GM18498 (cell line): ENCODE results near the gene TMEM8B.

ENCODE experiments used
- ATAC-seq: cut with Tn5 transposase; IDR thresholded peaks from one replicate; pipeline ENCODE4 v1.9.1; 2021; ENCODE audit warnings: mild to moderate bottlenecking, moderate library complexity; ENCODE audit not compliant: unreplicated experiment

Gene TMEM8B

GRCh38 chr9:35829084-35829763 is at the start of gene TMEM8B:
TSS of gene TMEM8B (plus strand) at chr9:35829228. CDS start at chr9:35829448, 220 bp downstream.
- peak; percentile 77 for ATAC-seq

GRCh38 chr9:35781066-35781465 is 48.0 kb upstream of the TMEM8B start:
- no peak for ATAC-seq

DNA sequence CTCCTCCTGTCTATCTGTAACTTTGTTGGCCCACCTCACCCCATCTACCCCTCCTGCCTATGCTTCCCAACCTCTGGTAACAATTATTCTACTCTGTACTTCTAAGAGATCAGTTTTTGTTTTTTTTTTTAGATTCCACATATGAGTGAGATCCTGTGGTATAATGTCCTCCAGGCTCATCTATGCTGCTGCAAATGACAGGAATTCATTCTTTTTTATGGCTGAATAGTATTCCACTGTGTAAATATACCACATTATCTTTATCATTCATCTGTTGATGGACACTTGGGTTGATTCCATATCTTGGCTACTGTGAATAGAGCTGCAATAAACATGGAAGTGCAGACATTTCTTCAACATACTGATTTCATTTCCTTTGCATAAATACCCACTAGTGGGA is 45.6 kb upstream of the TMEM8B start:
- no peak for ATAC-seq

GRCh38 chr9:35789541-35789940 is 39.5 kb upstream of the TMEM8B start:
- ATAC-seq, result no peak

GRCh38 chr9:35790025-35790384 is 39.0 kb upstream of the TMEM8B start:
- no peak for ATAC-seq

DNA sequence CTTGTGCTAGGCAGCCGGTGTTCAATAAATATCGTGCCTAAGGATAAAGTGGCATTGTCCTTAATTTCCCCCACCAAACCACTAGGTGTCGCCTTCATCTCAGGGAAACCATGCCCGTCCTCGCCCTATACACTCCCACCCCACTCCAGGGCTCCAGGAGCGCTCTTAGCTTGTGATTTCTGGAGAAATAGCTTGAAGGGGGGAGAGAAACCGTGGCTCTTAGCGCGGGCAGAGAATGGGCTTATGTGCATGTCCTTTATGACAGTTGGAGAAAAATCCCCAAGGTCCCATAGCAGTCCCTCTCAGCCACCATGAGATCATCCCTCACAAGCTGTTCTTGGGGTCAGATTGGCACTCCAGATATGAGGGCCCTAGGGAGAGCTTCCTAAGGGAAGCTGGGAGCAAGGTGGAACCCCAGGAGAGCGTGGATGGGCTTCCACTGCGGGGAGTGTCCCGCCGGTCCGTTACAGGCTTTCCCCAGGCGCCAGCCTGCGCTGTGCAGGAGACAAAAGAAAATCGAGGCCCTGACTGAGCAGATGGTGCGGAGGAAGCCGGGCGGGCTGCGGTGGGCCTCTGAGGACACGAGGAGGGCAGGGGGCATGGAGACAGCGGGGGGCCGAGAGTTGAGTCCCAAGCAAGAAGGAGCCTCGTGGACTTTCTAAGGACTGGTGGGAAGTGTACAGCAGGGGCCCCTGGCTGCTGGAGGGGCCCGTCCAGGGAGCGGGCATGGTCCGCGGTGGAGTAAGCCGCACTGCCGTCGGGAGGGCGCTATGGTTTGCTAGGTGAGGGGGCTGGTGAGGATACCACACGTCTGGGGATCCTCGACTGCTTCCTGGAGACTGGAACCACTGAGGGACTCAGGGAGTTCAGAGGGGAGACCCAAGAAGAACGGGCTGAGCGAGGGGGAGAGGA is 38.4 kb upstream of the TMEM8B start:
- ATAC-seq, result no peak

DNA sequence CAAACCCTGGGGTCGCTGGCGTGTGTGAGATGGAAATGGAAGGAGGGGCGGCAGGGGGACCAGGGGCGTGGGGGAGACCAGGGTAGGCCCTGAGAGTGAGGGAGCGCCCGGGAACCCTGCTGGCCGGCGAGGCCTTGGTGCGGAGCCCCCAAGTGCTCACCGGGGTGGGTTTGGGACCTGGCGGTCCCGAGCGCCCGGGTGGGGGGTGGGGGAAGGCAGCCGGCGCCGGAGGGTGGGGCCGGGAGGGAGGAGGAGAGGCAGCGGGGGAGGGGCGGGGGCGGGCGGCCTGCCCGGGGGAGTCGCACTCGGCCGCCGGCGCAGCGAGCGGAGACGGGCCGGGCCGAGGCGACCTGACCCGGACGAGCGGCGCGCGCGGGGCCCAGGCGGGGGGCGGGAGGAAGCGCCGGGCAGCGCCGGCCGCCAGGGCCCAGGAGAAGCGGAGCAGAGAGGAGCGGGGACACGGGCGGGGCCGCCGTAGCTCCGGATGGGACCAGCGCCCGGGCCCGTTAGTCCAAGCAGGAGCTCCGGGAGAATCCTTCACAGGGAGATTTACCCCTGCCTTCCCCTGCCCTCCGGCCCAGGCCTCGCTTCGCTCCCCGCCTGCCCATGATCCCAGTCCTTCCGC is 37.6 kb upstream of the TMEM8B start, which contains the start of gene NPR2:
Gene NPR2, plus strand, starts transcription at position 295 of the 625 bp plus-strand sequence. CDS start 818 bp downstream, outside the sequence.
- no peak for ATAC-seq

DNA sequence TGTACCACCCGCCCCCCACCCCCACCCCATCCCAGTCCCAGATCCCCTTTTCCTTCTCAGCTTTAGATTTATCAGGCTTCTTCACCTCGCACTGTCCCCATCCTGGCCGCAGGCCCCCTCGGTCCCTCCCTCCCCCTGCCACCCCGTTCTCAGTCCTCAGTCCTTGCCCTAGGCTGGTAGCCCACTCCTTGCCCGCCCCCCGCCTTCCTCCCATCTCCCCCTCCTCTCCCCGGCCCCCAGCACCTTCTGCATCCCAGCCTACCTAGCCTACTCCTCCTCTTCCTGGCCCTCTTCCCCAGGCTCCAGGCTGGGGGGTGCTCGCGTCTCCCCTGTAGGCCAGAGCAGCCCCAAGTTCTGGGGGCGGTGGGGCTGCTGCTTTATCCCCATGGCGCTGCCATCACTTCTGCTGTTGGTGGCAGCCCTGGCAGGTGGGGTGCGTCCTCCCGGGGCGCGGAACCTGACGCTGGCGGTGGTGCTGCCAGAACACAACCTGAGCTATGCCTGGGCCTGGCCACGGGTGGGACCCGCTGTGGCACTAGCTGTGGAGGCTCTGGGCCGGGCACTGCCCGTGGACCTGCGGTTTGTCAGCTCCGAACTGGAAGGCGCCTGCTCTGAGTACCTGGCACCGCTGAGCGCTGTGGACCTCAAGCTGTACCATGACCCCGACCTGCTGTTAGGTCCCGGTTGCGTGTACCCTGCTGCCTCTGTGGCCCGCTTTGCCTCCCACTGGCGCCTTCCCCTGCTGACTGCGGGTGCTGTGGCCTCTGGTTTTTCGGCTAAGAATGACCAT is 36.8 kb upstream of the TMEM8B start:
- no peak for ATAC-seq

DNA sequence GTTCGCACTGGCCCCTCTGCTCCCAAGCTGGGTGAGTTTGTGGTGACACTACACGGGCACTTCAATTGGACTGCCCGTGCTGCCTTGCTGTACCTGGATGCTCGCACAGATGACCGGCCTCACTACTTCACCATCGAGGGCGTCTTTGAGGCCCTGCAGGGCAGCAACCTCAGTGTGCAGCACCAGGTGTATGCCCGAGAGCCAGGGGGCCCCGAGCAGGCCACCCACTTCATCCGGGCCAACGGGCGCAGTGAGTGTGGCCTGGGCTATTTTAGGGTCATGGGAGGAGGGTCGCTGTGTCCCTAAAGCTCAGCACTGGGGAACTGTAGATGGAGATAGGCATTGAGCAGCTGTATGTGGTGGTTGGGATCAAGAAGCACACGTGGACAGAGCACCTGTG is 36.2 kb upstream of the TMEM8B start:
- no peak for ATAC-seq

GRCh38 chr9:35793461-35793860 is 35.6 kb upstream of the TMEM8B start:
- ATAC-seq, result no peak

GRCh38 chr9:35795695-35796094 is 33.3 kb upstream of the TMEM8B start:
- no peak for ATAC-seq

GRCh38 chr9:35797311-35798109 is 31.5 kb upstream of the TMEM8B start:
- no peak for ATAC-seq

DNA sequence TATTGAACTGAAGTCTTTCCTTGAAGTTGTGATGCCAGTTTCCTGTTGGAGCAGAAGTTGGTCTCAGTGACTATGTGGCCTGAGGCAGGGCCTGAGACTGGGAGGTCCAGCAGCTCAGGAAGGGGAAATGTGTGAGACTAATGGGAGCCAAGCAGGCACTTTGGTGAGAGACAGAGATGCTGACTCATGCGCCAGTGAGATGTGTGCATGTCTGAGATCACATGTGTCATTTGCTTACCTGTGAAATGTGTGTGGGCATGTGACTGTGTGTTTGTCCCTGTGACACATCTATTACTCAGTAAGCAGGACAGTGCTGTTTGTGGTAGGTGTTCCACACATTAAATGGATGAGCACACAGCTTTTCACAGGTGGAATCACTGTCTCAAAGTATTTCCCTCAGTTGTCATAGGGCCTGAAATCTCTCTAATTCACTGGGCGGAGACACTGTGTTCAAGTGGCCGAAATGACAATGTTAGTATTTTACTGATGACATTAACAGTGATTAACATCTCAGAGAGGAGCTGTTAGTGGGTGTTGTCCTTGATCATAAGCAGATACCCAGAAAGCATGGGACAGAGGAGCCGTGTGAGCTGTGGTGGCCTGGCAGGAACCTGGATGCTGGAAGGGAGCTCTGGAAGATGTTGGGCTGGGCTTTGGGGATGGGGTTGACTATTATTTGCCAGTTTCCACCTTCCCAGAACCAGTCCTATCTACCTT is 30.2 kb upstream of the TMEM8B start:
- no peak for ATAC-seq

DNA sequence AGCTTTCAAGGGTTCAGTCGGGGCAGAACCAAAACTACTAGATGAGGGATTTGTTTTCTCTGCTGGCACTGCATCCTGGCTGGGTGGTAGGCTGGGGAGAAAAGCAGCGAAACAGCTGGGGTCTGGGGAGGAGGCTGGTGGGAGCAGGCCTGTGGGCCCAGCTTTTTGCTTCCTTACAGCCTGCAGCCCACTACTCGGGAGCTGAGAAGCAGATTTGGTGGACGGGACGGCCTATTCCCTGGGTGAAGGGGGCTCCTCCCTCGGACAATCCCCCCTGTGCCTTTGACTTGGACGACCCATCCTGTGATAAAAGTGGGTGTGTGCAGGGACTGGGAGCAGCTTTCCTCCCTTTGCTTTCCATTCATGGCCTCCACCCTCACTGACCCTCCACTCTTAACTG is 28.5 kb upstream of the TMEM8B start:
- no peak for ATAC-seq

GRCh38 chr9:35801328-35802128 is 27.5 kb upstream of the TMEM8B start:
- no peak for ATAC-seq

DNA sequence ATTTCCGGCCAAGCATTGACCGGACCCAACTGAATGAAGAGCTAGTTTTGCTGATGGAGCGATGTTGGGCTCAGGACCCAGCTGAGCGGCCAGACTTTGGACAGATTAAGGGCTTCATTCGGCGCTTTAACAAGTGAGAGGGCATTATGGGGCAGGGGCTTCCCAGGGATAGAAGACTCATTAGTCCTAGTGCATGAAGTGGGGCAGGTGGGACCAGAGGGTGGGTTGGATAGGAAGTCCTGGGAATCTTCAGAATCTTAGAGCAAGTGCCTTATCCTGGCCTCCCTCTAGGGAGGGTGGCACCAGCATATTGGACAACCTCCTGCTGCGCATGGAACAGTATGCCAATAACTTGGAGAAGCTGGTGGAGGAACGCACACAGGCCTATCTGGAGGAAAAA is 22.9 kb upstream of the TMEM8B start:
- no peak for ATAC-seq

DNA sequence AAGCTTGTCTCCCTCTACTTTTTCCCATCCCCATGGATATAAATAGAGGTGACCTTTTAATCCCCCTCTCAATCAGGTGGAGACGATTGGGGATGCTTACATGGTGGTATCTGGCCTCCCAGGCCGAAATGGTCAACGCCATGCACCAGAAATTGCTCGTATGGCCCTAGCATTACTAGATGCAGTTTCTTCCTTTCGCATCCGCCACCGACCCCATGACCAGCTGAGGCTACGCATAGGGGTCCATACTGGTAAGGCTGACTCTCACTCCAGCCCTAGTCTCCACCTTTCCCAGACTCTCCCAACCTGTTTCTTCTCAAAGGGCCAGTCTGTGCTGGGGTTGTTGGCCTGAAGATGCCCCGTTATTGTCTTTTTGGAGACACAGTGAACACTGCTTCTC is 20.6 kb upstream of the TMEM8B start:
- no peak for ATAC-seq

DNA sequence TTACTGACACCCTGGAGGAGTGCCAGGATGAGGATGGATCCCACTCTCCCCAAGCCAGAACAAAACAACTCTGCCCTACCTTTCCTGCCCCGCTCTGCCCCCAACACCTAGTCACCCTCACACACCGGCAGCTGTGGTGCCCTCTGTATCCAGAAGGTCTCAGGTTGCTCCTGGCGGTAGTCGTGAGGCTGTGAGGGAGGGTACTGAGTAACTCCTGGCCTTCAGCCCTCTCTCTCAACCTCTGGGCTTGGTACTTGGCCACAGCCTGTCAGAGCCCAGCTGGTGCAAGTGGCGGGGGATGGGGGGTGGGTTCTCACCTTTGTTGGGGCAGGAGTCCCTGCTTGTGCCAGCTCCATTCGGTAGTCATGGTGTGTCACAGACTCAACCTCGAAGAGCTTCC is 18.9 kb upstream of the TMEM8B start:
- ATAC-seq, result no peak
